GM12878 (cell line): Measurements from ENCODE around the gene TPM4. TPM values are rescaled to one million over a fixed set of nuclear protein-coding genes. Genes with fewer than 3 reads are reported as not detected.

Experiments
- ATAC-seq: fragments of 200-7000 bp; cut with Tn5 transposase; 3 replicates; pipeline ENCODE4 v1.9.1; 2020; ENCODE audit warnings: mild to moderate bottlenecking, moderate library complexity
- BruUV-seq: library from RNA; stranded (reverse); fragments of 400-500 nt; replicated peaks from 2 replicates; lab custom pipeline; 2021; lab: Mats Ljungman, UMichigan
- CTCF ChIA-PET: fragments of 300-600 bp; sonication (Branson Sonifier 250); formaldehyde crosslinking; extraction: SDS; loops from one replicate; lab custom pipeline; 2021; ENCODE audit warnings: inconsistent platforms; lab: Yijun Ruan, JAX
- POLR2A ChIA-PET: fragments of 350-600 bp; formaldehyde crosslinking; extraction: SDS; loops from one replicate; lab custom pipeline; 2021; ENCODE audit warnings: inconsistent platforms; lab: Charles Lee
- RAD21 ChIA-PET: fragments of 300-600 bp; sonication (Branson Sonifier 250); formaldehyde crosslinking; loops from one replicate; lab custom pipeline; 2023; ENCODE audit warnings: antibody characterized with exemption; ENCODE audit not compliant: unreplicated experiment; lab: Charles Lee
- SMC1A ChIA-PET: fragments of 300-600 bp; sonication (Branson Sonifier 250); formaldehyde crosslinking; loops from one replicate; lab custom pipeline; 2023; ENCODE audit not compliant: unreplicated experiment, uncharacterized antibody; lab: Charles Lee
- DNase-seq: peaks from one replicate; pipeline ENCODE4 v3.0.0-alpha.2; 2011; ENCODE audit warnings: low read depth, low spot score
- FAIRE-seq: peaks from 3 replicates; lab custom pipeline; 2011; peaks lifted over from hg19 to GRCh38; lab: Jason Lieb, UNC
- H2AFZ ChIP-seq: 2 replicates; pipeline ENCODE4 v1.6.0; 2011; ENCODE audit warnings: low read depth, low read length, control low read depth; ENCODE audit not compliant: control insufficient read depth
- H3K27ac ChIP-seq: 2 replicates; pipeline ENCODE4 v1.5.1; 2011; ENCODE audit warnings: control low read depth; ENCODE audit not compliant: control insufficient read depth, insufficient read depth
- H3K27me3 ChIP-seq, 2 experiments: replicated peaks in 1 of 2; 2 replicates each; pipeline versions ENCODE4 v1.6.0 to v1.6.1; 2011; ENCODE audit warnings: low read length in 1 of 2; ENCODE audit not compliant: control insufficient read depth in 2 of 2, insufficient read depth in 2 of 2
- H3K36me3 ChIP-seq, 2 experiments: 2 replicates each; pipeline ENCODE4 v1.5.1; 2011; ENCODE audit warnings: low read length in 1 of 2; ENCODE audit not compliant: control insufficient read depth in 2 of 2, insufficient read depth in 2 of 2
- H3K4me1 ChIP-seq: 2 replicates; pipeline ENCODE4 v1.6.1; 2011; ENCODE audit warnings: mild to moderate bottlenecking, low read length, moderate library complexity, mixed read lengths; ENCODE audit not compliant: control insufficient read depth, insufficient read depth
- H3K4me2 ChIP-seq: 2 replicates; pipeline ENCODE4 v1.6.0; 2011; ENCODE audit warnings: control low read depth; ENCODE audit not compliant: control insufficient read depth, insufficient read depth
- H3K4me3 ChIP-seq: fragments of 200-600 bp; sonication (generic); 2 replicates; pipeline ENCODE4 v1.5.1; 2016
- H3K79me2 ChIP-seq: 2 replicates; pipeline ENCODE4 v1.6.0; 2011; ENCODE audit warnings: low read length; ENCODE audit not compliant: control insufficient read depth, insufficient read depth
- H3K9ac ChIP-seq: 2 replicates; pipeline ENCODE4 v1.8.0; 2011; ENCODE audit warnings: low read length, control low read depth, mixed read lengths; ENCODE audit not compliant: control insufficient read depth, insufficient read depth
- H3K9me3 ChIP-seq: replicated peaks from 3 replicates; pipeline ENCODE4 v1.5.1; 2011; ENCODE audit warnings: mild to moderate bottlenecking, low read length; ENCODE audit not compliant: control insufficient read depth, insufficient read depth
- H4K20me1 ChIP-seq: 2 replicates; pipeline ENCODE4 v1.6.0; 2011; ENCODE audit not compliant: control insufficient read depth, insufficient read depth
- BCLAF1 ChIP-seq: fragments of 450-650 bp; IDR thresholded peaks from 2 replicates; pipeline ENCODE4 v1.6.1; 2017; ENCODE audit warnings: antibody characterized with exemption, mild to moderate bottlenecking, moderate library complexity
- CHD1 ChIP-seq: IDR thresholded peaks from 2 replicates; pipeline ENCODE4 v1.6.1; 2012; ENCODE audit warnings: low read depth, low read length, improper control_type of control experiment
- CTCF ChIP-seq, 3 experiments: IDR thresholded peaks in 2 of 3; conservative IDR thresholded peaks in 1 of 3; 2 replicates each; pipeline ENCODE4 v1.5.1; 2011; ENCODE audit warnings: low read depth in 3 of 3, low read length in 3 of 3, mild to moderate bottlenecking in 3 of 3, control low read depth in 2 of 3, moderate library complexity in 2 of 3, inconsistent platforms in 1 of 3, mixed read lengths in 1 of 3; ENCODE audit not compliant: control insufficient read depth in 2 of 3, insufficient read depth in 1 of 3; ENCODE audit errors: extremely low read depth in 1 of 3
- EED ChIP-seq: sonication (generic); IDR thresholded peaks from 2 replicates; pipeline ENCODE4 v1.6.1; 2016; ENCODE audit warnings: antibody characterized with exemption, low read depth
- FOXM1 ChIP-seq: IDR thresholded peaks from 2 replicates; pipeline ENCODE4 v1.6.1; 2012; ENCODE audit warnings: low read depth, mild to moderate bottlenecking, inconsistent platforms, low read length, moderate library complexity
- HDAC2 ChIP-seq: fragments of 200-600 bp; sonication (generic); IDR thresholded peaks from 2 replicates; pipeline ENCODE4 v1.6.1; 2017
- IKZF1 ChIP-seq: fragments of 450-650 bp; conservative IDR thresholded peaks from 2 replicates; pipeline ENCODE4 v1.6.1; 2017; ENCODE audit warnings: antibody characterized with exemption, mild to moderate bottlenecking
- MLLT1 ChIP-seq: fragments of 450-650 bp; IDR thresholded peaks from 2 replicates; pipeline ENCODE4 v1.6.1; 2016; ENCODE audit warnings: mild to moderate bottlenecking
- MXI1 ChIP-seq: fragments of 150-350 bp; IDR thresholded peaks from 2 replicates; pipeline ENCODE4 v1.6.1; 2011; ENCODE audit warnings: low read depth, mild to moderate bottlenecking, inconsistent platforms, low read length, improper control_type of control experiment
- NR2F1 ChIP-seq: fragments of 450-650 bp; conservative IDR thresholded peaks from 2 replicates; pipeline ENCODE4 v1.6.1; 2017; ENCODE audit warnings: mild to moderate bottlenecking
- NRF1 ChIP-seq: conservative IDR thresholded peaks from 2 replicates; pipeline ENCODE4 v1.6.1; 2011; ENCODE audit warnings: mild to moderate bottlenecking, low read depth, low read length, improper control_type of control experiment
- PKNOX1 ChIP-seq: fragments of 450-650 bp; IDR thresholded peaks from 2 replicates; pipeline ENCODE4 v1.6.1; 2016; ENCODE audit warnings: mild to moderate bottlenecking
- SIX5 ChIP-seq: IDR thresholded peaks from 2 replicates; pipeline ENCODE4 v1.6.1; 2011; ENCODE audit warnings: mild to moderate bottlenecking, low read depth, low read length, moderate library complexity; ENCODE audit not compliant: severe bottlenecking
- SMAD1 ChIP-seq: fragments of 450-650 bp; IDR thresholded peaks from 2 replicates; pipeline ENCODE4 v1.6.1; 2018; ENCODE audit warnings: mild to moderate bottlenecking, low read depth; ENCODE audit not compliant: partially characterized antibody
- TCF12 ChIP-seq: IDR thresholded peaks from 2 replicates; pipeline ENCODE4 v1.6.1; 2011; ENCODE audit warnings: low read depth, mild to moderate bottlenecking, low read length
- ZNF384 ChIP-seq: IDR thresholded peaks from 2 replicates; pipeline ENCODE4 v1.6.1; 2012; ENCODE audit warnings: low read depth, mild to moderate bottlenecking, low read length, improper control_type of control experiment, borderline replicate concordance
- WGBS: methylation state at CpG from one replicate; pipeline ENCODE4 v1.1.6; 2016; ENCODE audit warnings: low lambda C conversion rate; ENCODE audit not compliant: insufficient replicate concordance, insufficient coverage; ENCODE audit errors: missing lambda C conversion rate; 5-methylcytosine and 5-hydroxymethylcytosine counted together
- in situ Hi-C: fragments of 300-500 bp; cut with MboI; formaldehyde crosslinking; loops from 9 replicates; pipeline ENCODE4 v1.14.3; 2018; ENCODE audit warnings: mixed read lengths
- intact Hi-C: fragments of 100-400 bp; cut with micrococcal nuclease; formaldehyde crosslinking; loops from one replicate; pipeline ENCODE4 v1.14.2; 2022; ENCODE audit not compliant: unreplicated experiment
- polyA plus RNA-seq, 11 experiments: library from polyadenylated mRNA; depleted of rRNA in 4 of 11; unstranded in 6 of 11; stranded (reverse) in 5 of 11; fragments of >200 nt; fragmentation: Nextera tagmentation in 4 of 11; fragmentation: Illumina TruSeq in 1 of 11; extraction: Ambion mirVana in 4 of 11; extraction: Trizol in 1 of 11; gene quantifications; 1 replicate in 1 of 11; 2 replicates in 10 of 11; pipeline versions ENCODE4 v1.2.1 to v1.2.3, GENCODE V29; 2011 to 2016; ENCODE audit warnings: inconsistent platforms in 2 of 11, missing spikeins in 2 of 11, low read depth in 1 of 11
- total RNA-seq, 4 experiments: library from RNA; depleted of rRNA in 3 of 4; stranded (reverse); fragments of >200 nt in 3 of 4; fragmentation: Illumina TruSeq in 1 of 4; extraction: Trizol in 1 of 4; gene quantifications; 2 replicates each; pipeline versions ENCODE4 v1.2.1 to v1.2.3, GENCODE V29; 2013 to 2021
- TF ChIP-seq, protein P1 (sequence below): fragments of 450-650 bp; IDR thresholded peaks from 2 replicates; pipeline ENCODE4 v1.6.1; 2014; ENCODE audit warnings: mild to moderate bottlenecking

The TPM4 gene
- total and polyA plus RNA-seq, 10 of the 15 experiments (the other 5 are each of a cell fraction or from before 2014, with no cell fraction given): 183 to 620 (median 407) TPM

- DNase-seq: no peak
- in situ Hi-C loops: no loop called here
- POLR2A ChIA-PET: interaction anchor here (0.7 kb wide), 1 partner anchor 47 kb away, joined by 3 read pairs; no protein-coding TSS in a partner anchor
- Histone ChIP-seq H3K4me1 (no peaks in the 10 kb centered on the region), H4K20me1 (no peaks in the 10 kb centered on the region), H2AFZ (no peak overlapping the region), H3K79me2 (no peaks in the 10 kb centered on the region), H3K27me3 (no peaks in the 10 kb centered on the region), H3K9me3 (no peaks in the 10 kb centered on the region), H3K4me2 (no peak overlapping the region), H3K4me3 (no peak overlapping the region), H3K36me3 (peaks cover 31 to 67% of the 10 kb centered on the region in 2 experiments), H3K9ac (no peak overlapping the region), H3K27ac (no peak overlapping the region)
- intact Hi-C loops: no loop called here
- no peak for FAIRE-seq
- 94% methylated on average over 6 of the region's 6 CpGs for WGBS
- ATAC-seq: no peak
- RAD21 ChIA-PET: no interaction called here
- SMC1A ChIA-PET: interaction anchor here (0.9 to 1.3 kb wide), 3 partner anchors 15 to 28 kb away, joined by 3 read pairs; no protein-coding TSS in a partner anchor
- CTCF ChIA-PET: interaction anchor here (0.6 kb wide), 2 partner anchors 9 to 462 kb away, joined by 3 to 4 read pairs; no protein-coding TSS in a partner anchor
- BruUV-seq: no TSS peak
- TF ChIP-seq FOXM1 (no peak), CHD1 (no peak), MLLT1 (no peak), SIX5 (no peak), CTCF (IDR thresholded peaks at IDR 0.05 in 2 of 3, conservative IDR thresholded peaks at IDR 0.05 in 1 of 3; ENCODE audit: control insufficient read depth in 2 of 3, extremely low read depth in 1 of 3, insufficient read depth in 1 of 3, low read depth in 3 of 3, low read length in 3 of 3) (no peak), TCF12 (no peak), NR2F1 (no peak), HDAC2 (no peak), BCLAF1 (no peak), SMAD1 (no peak), PKNOX1 (no peak), IKZF1 (no peak), MXI1 (no peak), EED (no peak), ZNF384 (no peak), NRF1 (no peak)
- TF ChIP-seq, protein P1, sequence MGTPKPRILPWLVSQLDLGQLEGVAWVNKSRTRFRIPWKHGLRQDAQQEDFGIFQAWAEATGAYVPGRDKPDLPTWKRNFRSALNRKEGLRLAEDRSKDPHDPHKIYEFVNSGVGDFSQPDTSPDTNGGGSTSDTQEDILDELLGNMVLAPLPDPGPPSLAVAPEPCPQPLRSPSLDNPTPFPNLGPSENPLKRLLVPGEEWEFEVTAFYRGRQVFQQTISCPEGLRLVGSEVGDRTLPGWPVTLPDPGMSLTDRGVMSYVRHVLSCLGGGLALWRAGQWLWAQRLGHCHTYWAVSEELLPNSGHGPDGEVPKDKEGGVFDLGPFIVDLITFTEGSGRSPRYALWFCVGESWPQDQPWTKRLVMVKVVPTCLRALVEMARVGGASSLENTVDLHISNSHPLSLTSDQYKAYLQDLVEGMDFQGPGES: no peak
These were observed 22.1 kb downstream of the TPM4 start for GRCh38 chr19:16098416-16098768.
